ENCODE measurements around the gene OR6C70.

- TF ChIP-seq ESRRG (CRISPR knock-in tag; IDR thresholded peaks at IDR 0.05): no peak
- no peak for TF ChIP-seq PPARA (CRISPR knock-in tag; IDR thresholded peaks at IDR 0.05; ENCODE audit: borderline replicate concordance)
- no peak for TF ChIP-seq CSDC2 (CRISPR knock-in tag; IDR thresholded peaks at IDR 0.05)
- TF ChIP-seq, protein P1, sequence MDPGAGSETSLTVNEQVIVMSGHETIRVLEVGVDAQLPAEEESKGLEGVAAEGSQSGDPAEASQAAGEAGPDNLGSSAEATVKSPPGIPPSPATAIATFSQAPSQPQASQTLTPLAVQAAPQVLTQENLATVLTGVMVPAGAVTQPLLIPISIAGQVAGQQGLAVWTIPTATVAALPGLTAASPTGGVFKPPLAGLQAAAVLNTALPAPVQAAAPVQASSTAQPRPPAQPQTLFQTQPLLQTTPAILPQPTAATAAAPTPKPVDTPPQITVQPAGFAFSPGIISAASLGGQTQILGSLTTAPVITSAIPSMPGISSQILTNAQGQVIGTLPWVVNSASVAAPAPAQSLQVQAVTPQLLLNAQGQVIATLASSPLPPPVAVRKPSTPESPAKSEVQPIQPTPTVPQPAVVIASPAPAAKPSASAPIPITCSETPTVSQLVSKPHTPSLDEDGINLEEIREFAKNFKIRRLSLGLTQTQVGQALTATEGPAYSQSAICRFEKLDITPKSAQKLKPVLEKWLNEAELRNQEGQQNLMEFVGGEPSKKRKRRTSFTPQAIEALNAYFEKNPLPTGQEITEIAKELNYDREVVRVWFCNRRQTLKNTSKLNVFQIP (CRISPR knock-in tag; IDR thresholded peaks at IDR 0.05; ENCODE audit: borderline replicate concordance, low read depth): no peak
- TF ChIP-seq ZC3H10 (CRISPR knock-in tag; IDR thresholded peaks at IDR 0.05): no peak
- no peak for TF ChIP-seq TOX (CRISPR knock-in tag; IDR thresholded peaks at IDR 0.05; ENCODE audit: borderline replicate concordance)
- no peak for TF ChIP-seq ZFP30 (CRISPR knock-in tag; IDR thresholded peaks at IDR 0.05)
- TF ChIP-seq, protein P2, sequence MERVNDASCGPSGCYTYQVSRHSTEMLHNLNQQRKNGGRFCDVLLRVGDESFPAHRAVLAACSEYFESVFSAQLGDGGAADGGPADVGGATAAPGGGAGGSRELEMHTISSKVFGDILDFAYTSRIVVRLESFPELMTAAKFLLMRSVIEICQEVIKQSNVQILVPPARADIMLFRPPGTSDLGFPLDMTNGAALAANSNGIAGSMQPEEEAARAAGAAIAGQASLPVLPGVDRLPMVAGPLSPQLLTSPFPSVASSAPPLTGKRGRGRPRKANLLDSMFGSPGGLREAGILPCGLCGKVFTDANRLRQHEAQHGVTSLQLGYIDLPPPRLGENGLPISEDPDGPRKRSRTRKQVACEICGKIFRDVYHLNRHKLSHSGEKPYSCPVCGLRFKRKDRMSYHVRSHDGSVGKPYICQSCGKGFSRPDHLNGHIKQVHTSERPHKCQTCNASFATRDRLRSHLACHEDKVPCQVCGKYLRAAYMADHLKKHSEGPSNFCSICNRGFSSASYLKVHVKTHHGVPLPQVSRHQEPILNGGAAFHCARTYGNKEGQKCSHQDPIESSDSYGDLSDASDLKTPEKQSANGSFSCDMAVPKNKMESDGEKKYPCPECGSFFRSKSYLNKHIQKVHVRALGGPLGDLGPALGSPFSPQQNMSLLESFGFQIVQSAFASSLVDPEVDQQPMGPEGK (CRISPR knock-in tag; IDR thresholded peaks at IDR 0.05; ENCODE audit: borderline replicate concordance): no peak
Observed at GRCh38 chr12:55467836-55468235, 2.1 kb downstream of the OR6C70 start.

Measured in SK-N-SH treated with all-trans-retinoic acid at 6 μM for 48 hours (cell line).